K562 (cell line): ENCODE measurements around the gene RNLS. TPM values are rescaled to one million over a fixed set of nuclear protein-coding genes. Genes with fewer than 3 reads are reported as not detected.

Experiments used
- ATAC-seq: fragments of 200-7000 bp; cut with Tn5 transposase; 3 replicates; pipeline ENCODE4 v1.9.1; 2020; ENCODE audit warnings: moderate library complexity
- BruUV-seq: library from RNA; stranded (reverse); fragments of 400-500 nt; replicated peaks from 2 replicates; lab custom pipeline; 2021; lab: Mats Ljungman, UMichigan
- CTCF ChIA-PET: fragments of 300-600 bp; formaldehyde crosslinking; extraction: SDS; loops from one replicate; lab custom pipeline; 2021; ENCODE audit warnings: low intra/inter-chr PET ratio; lab: Yijun Ruan, JAX
- POLR2A ChIA-PET: fragments of 300-600, 350-650 bp; sonication (Branson Sonifier 250); formaldehyde crosslinking; extraction: SDS; loops from one replicate; lab custom pipeline; 2021; ENCODE audit warnings: antibody characterized with exemption, inconsistent platforms; lab: Yijun Ruan, JAX
- DNase-seq, 4 experiments: peaks; one replicate each; pipeline versions ENCODE4 v3.0.0 to v3.0.0-alpha.2; 2011 to 2018; ENCODE audit warnings: low spot score in 3 of 4, mixed read lengths in 3 of 4; ENCODE audit errors: extremely low read depth in 1 of 4
- FAIRE-seq: peaks from 2 replicates; lab custom pipeline; 2011; peaks lifted over from hg19 to GRCh38; lab: Jason Lieb, UNC
- H2AFZ ChIP-seq: 2 replicates; pipeline ENCODE4 v1.6.0; 2011; ENCODE audit warnings: low read depth, low read length, control low read depth, inconsistent platforms
- H3K27ac ChIP-seq: fragments of 200-600 bp; 3 replicates; pipeline ENCODE4 v1.8.0; 2011; ENCODE audit warnings: low read depth, mild to moderate bottlenecking, control low read depth, inconsistent platforms, low read length, moderate library complexity, mixed read lengths; ENCODE audit errors: extremely low read depth
- H3K27me3 ChIP-seq, 2 experiments: fragments of 300-600 bp in 1 of 2; 2 replicates in 1 of 2; 3 replicates in 1 of 2; pipeline versions ENCODE4 v1.6.0 to v1.8.0; 2011; ENCODE audit warnings: inconsistent platforms in 2 of 2, low read length in 2 of 2, mild to moderate bottlenecking in 1 of 2, mixed read lengths in 1 of 2, moderate library complexity in 1 of 2; ENCODE audit not compliant: control insufficient read depth in 2 of 2, insufficient read depth in 2 of 2
- H3K36me3 ChIP-seq: fragments of 300-600 bp; 3 replicates; pipeline ENCODE4 v1.8.0; 2011; ENCODE audit warnings: mild to moderate bottlenecking, low read length, inconsistent platforms; ENCODE audit not compliant: control insufficient read depth, insufficient read depth
- H3K4me1 ChIP-seq, 2 experiments: fragments of 200-600 bp in 1 of 2; replicated peaks in 1 of 2; 2 replicates in 1 of 2; 3 replicates in 1 of 2; pipeline versions ENCODE4 v1.5.1 to v1.8.0; 2011; ENCODE audit warnings: inconsistent platforms in 2 of 2, low read length in 2 of 2, mild to moderate bottlenecking in 1 of 2, mixed read lengths in 1 of 2, moderate library complexity in 1 of 2; ENCODE audit not compliant: control insufficient read depth in 2 of 2, insufficient read depth in 2 of 2
- H3K4me2 ChIP-seq: 2 replicates; pipeline ENCODE4 v1.6.1; 2011; ENCODE audit warnings: low read length, control low read depth, inconsistent platforms, mixed read lengths; ENCODE audit not compliant: insufficient read depth
- H3K4me3 ChIP-seq: fragments of 200-600 bp; sonication (generic), shearing (Covaris generic); 2 replicates; pipeline ENCODE4 v1.5.1; 2016; ENCODE audit warnings: control low read depth, inconsistent platforms
- H3K79me2 ChIP-seq: fragments of 200-600 bp; 3 replicates; pipeline ENCODE4 v1.8.0; 2011; ENCODE audit warnings: low read length, inconsistent platforms; ENCODE audit not compliant: control insufficient read depth, insufficient read depth
- H3K9ac ChIP-seq, 2 experiments: 2 replicates each; pipeline versions ENCODE4 v1.6.0 to v1.6.1; 2011; ENCODE audit warnings: low read depth in 2 of 2, low read length in 2 of 2, control low read depth in 1 of 2, inconsistent platforms in 1 of 2, mild to moderate bottlenecking in 1 of 2, mixed read lengths in 1 of 2; ENCODE audit not compliant: insufficient read depth in 1 of 2
- H3K9me1 ChIP-seq: one replicate; pipeline ENCODE4 v1.6.0; 2011; ENCODE audit warnings: inconsistent platforms, mild to moderate bottlenecking, low read length, moderate library complexity; ENCODE audit not compliant: control insufficient read depth, insufficient read depth
- H3K9me3 ChIP-seq: replicated peaks from 2 replicates; pipeline ENCODE4 v1.5.1; 2011; ENCODE audit warnings: low read depth, low read length, inconsistent platforms; ENCODE audit not compliant: control insufficient read depth, insufficient read depth
- H4K20me1 ChIP-seq: replicated peaks from 2 replicates; pipeline ENCODE4 v1.6.1; 2011; ENCODE audit warnings: low read length, inconsistent platforms, mixed read lengths; ENCODE audit not compliant: control insufficient read depth, insufficient read depth
- BRD9 ChIP-seq: fragments of 450-650 bp; IDR thresholded peaks from 2 replicates; pipeline ENCODE4 v1.6.1; 2018; ENCODE audit warnings: low read depth; ENCODE audit not compliant: partially characterized antibody
- CBFA2T3 ChIP-seq: fragments of 450-650 bp; IDR thresholded peaks from 2 replicates; pipeline ENCODE4 v1.6.1; 2017
- CHD2 ChIP-seq: IDR thresholded peaks from 2 replicates; pipeline ENCODE4 v1.6.1; 2011; ENCODE audit warnings: low read depth, low read length
- DPF2 ChIP-seq: fragments of 450-650 bp; IDR thresholded peaks from 2 replicates; pipeline ENCODE4 v1.6.1; 2016
- GABPB2 ChIP-seq: fragments of 250-450 bp; sonication (Bioruptor Pico); conservative IDR thresholded peaks from 2 replicates; pipeline ENCODE4 v1.5.1; 2021; ENCODE audit warnings: mild to moderate bottlenecking
- KHSRP ChIP-seq: fragments of 450-650 bp; IDR thresholded peaks from 2 replicates; pipeline ENCODE4 v1.6.1; 2017
- LEF1 ChIP-seq: fragments of 450-650 bp; IDR thresholded peaks from 2 replicates; pipeline ENCODE4 v1.6.1; 2016; ENCODE audit warnings: mild to moderate bottlenecking
- PPARD ChIP-seq: fragments of 250-450 bp; sonication (Bioruptor Pico); IDR thresholded peaks from 2 replicates; pipeline ENCODE4 v1.8.0; 2022; ENCODE audit warnings: inconsistent platforms, mild to moderate bottlenecking, moderate library complexity
- SMAD2 ChIP-seq: fragments of 150-350 bp; IDR thresholded peaks from 2 replicates; pipeline ENCODE4 v1.6.1; 2014; ENCODE audit warnings: low read depth, mild to moderate bottlenecking, low read length
- SMC3 ChIP-seq: conservative IDR thresholded peaks from 2 replicates; pipeline ENCODE4 v1.6.1; 2011; ENCODE audit warnings: low read depth, low read length, improper control_type of control experiment; ENCODE audit not compliant: insufficient read depth
- ZC3H4 ChIP-seq: sonication (generic); formaldehyde crosslinking; IDR thresholded peaks from 2 replicates; pipeline ENCODE4 v1.9.0; 2021; ENCODE audit warnings: missing genetic modification reagents, borderline replicate concordance
- ZNF184 ChIP-seq: sonication (generic); formaldehyde crosslinking; IDR thresholded peaks from 2 replicates; pipeline ENCODE4 v1.5.0; 2020; ENCODE audit warnings: missing genetic modification reagents
- ZNF431 ChIP-seq: sonication (generic); formaldehyde crosslinking; IDR thresholded peaks from 2 replicates; pipeline ENCODE4 v1.8.0; 2022; ENCODE audit warnings: mild to moderate bottlenecking, missing genetic modification reagents
- WGBS: fragments of 100-300 bp; shearing (Covaris generic); methylation state at CpG from one replicate; pipeline ENCODE4 v1.1.6; 2016; ENCODE audit warnings: low coverage, mixed read lengths; ENCODE audit not compliant: insufficient coverage; ENCODE audit errors: missing lambda C conversion rate; 5-methylcytosine and 5-hydroxymethylcytosine counted together
- in situ Hi-C: fragments of 300-500 bp; cut with MboI; formaldehyde crosslinking; loops from 4 replicates; pipeline ENCODE4 v1.15.0; 2018; ENCODE audit warnings: inconsistent platforms, mixed read lengths
- intact Hi-C: fragments of 100-400 bp; cut with micrococcal nuclease; formaldehyde crosslinking; loops from 2 replicates; pipeline ENCODE4 v1.14.2; 2022
- polyA plus RNA-seq, 8 experiments: library from polyadenylated mRNA; depleted of rRNA in 4 of 8; stranded (reverse) in 5 of 8; unstranded in 3 of 8; fragments of >200 nt; fragmentation: Nextera tagmentation in 2 of 8; fragmentation: Illumina TruSeq in 1 of 8; extraction: Ambion mirVana in 2 of 8; extraction: Trizol in 1 of 8; gene quantifications; 2 replicates each; pipeline versions ENCODE4 v1.2.1 to v1.2.3, GENCODE V29; 2011 to 2014; ENCODE audit warnings: inconsistent platforms in 1 of 8, missing spikeins in 1 of 8
- total RNA-seq, 7 experiments: library from RNA; depleted of rRNA in 6 of 7; stranded (reverse); fragments of >200 nt in 6 of 7; fragmentation: Illumina TruSeq in 2 of 7; extraction: Trizol in 2 of 7; gene quantifications; 2 replicates each; pipeline versions ENCODE4 v1.2.1 to v1.2.3, GENCODE V29; 2011 to 2021; ENCODE audit warnings: low replicate concordance in 1 of 7
- TF ChIP-seq, protein P1 (sequence below): fragments of 250-450 bp; sonication (Bioruptor Pico); IDR thresholded peaks from 2 replicates; pipeline ENCODE4 v1.4.0; 2020; ENCODE audit warnings: mild to moderate bottlenecking, moderate library complexity, borderline replicate concordance
- TF ChIP-seq, protein P2 (sequence below): fragments of 450-650 bp; IDR thresholded peaks from one replicate; pipeline ENCODE4 v1.6.1; 2018; ENCODE audit warnings: mild to moderate bottlenecking, moderate library complexity; ENCODE audit not compliant: partially characterized antibody
- TF ChIP-seq, protein P3 (sequence below): sonication (generic); formaldehyde crosslinking; IDR thresholded peaks from 2 replicates; pipeline ENCODE4 v1.8.1; 2023; ENCODE audit warnings: mild to moderate bottlenecking, missing genetic modification reagents, moderate library complexity
- TF ChIP-seq, protein P4 (sequence below): fragments of 250-450 bp; sonication (Bioruptor Pico); IDR thresholded peaks from 2 replicates; pipeline ENCODE4 v1.9.0; 2021; ENCODE audit warnings: mild to moderate bottlenecking

RNLS gene
- total and polyA plus RNA-seq, 9 of the 15 experiments (the other 6 are each of a cell fraction or from before 2014, with no cell fraction given): 0.14 to 0.72 (median 0.41) TPM; not detected in 3

DNA sequence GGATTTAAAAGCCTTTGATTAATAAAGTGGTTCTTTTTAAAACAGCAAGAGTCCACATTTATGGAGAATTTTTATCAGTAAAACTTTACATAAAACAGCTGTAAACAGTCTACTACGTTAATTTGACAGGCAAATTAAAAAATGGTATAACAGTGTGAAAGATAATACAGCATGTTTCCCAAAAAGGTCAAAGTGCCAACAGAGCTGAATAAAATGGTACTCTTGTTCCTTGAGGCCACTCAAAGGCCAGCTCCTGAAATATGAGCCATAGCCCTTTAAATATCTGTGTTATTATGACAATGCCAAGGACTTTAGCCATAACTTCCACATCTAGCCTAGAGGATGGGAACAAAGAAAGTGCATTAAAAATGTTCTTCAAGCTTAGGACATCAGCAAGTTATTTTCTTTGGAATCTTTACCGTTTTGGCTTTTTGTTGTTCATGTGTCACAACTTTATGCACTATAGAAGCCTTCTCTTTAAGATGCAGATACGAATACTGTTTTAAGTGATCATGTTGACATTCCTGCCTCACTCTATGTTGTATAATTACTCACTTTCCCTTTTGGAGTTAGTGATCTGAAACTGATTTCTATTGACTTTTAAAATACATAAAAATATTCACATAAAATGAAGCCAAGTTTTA lies 165.6 kb downstream of the RNLS start:
- Histone ChIP-seq H3K9ac (no peak overlapping the region), H3K27me3 (no peaks in the 10 kb centered on the region), H4K20me1 (no peaks in the 10 kb centered on the region), H3K4me2 (no peak overlapping the region), H3K79me2 (no peaks in the 10 kb centered on the region), H3K4me1 (no peaks in the 10 kb centered on the region), H3K4me3 (no peak overlapping the region), H3K9me1 (no peaks in the 10 kb centered on the region), H3K36me3 (no peaks in the 10 kb centered on the region), H3K9me3 (no peaks in the 10 kb centered on the region), H3K27ac (no peak overlapping the region), H2AFZ (no peak overlapping the region)
- WGBS: 0% methylated on average over 3 of the region's 3 CpGs
- DNase-seq: no peak
- in situ Hi-C loops: no loop called here
- no TSS peak for BruUV-seq
- no peak for ATAC-seq
- CTCF ChIA-PET: no interaction called here
- intact Hi-C loops: no loop called here
- no peak for FAIRE-seq
- POLR2A ChIA-PET: no interaction called here
- TF ChIP-seq SMAD2: no peak
- TF ChIP-seq, protein P1, sequence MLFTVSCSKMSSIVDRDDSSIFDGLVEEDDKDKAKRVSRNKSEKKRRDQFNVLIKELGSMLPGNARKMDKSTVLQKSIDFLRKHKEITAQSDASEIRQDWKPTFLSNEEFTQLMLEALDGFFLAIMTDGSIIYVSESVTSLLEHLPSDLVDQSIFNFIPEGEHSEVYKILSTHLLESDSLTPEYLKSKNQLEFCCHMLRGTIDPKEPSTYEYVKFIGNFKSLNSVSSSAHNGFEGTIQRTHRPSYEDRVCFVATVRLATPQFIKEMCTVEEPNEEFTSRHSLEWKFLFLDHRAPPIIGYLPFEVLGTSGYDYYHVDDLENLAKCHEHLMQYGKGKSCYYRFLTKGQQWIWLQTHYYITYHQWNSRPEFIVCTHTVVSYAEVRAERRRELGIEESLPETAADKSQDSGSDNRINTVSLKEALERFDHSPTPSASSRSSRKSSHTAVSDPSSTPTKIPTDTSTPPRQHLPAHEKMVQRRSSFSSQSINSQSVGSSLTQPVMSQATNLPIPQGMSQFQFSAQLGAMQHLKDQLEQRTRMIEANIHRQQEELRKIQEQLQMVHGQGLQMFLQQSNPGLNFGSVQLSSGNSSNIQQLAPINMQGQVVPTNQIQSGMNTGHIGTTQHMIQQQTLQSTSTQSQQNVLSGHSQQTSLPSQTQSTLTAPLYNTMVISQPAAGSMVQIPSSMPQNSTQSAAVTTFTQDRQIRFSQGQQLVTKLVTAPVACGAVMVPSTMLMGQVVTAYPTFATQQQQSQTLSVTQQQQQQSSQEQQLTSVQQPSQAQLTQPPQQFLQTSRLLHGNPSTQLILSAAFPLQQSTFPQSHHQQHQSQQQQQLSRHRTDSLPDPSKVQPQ: no peak
- TF ChIP-seq DPF2: no peak
- TF ChIP-seq LEF1: no peak
- TF ChIP-seq, protein P2, sequence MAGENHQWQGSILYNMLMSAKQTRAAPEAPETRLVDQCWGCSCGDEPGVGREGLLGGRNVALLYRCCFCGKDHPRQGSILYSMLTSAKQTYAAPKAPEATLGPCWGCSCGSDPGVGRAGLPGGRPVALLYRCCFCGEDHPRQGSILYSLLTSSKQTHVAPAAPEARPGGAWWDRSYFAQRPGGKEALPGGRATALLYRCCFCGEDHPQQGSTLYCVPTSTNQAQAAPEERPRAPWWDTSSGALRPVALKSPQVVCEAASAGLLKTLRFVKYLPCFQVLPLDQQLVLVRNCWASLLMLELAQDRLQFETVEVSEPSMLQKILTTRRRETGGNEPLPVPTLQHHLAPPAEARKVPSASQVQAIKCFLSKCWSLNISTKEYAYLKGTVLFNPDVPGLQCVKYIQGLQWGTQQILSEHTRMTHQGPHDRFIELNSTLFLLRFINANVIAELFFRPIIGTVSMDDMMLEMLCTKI: no peak
- TF ChIP-seq, protein P3, sequence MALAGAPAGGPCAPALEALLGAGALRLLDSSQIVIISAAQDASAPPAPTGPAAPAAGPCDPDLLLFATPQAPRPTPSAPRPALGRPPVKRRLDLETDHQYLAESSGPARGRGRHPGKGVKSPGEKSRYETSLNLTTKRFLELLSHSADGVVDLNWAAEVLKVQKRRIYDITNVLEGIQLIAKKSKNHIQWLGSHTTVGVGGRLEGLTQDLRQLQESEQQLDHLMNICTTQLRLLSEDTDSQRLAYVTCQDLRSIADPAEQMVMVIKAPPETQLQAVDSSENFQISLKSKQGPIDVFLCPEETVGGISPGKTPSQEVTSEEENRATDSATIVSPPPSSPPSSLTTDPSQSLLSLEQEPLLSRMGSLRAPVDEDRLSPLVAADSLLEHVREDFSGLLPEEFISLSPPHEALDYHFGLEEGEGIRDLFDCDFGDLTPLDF (CRISPR knock-in tag): no peak
- no peak for TF ChIP-seq BRD9
- no peak for TF ChIP-seq KHSRP
- TF ChIP-seq SMC3: no peak
- TF ChIP-seq CHD2: no peak
- TF ChIP-seq, protein P4, sequence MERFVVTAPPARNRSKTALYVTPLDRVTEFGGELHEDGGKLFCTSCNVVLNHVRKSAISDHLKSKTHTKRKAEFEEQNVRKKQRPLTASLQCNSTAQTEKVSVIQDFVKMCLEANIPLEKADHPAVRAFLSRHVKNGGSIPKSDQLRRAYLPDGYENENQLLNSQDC (CRISPR knock-in tag): no peak
- TF ChIP-seq PPARD: no peak
- TF ChIP-seq ZNF431 (CRISPR knock-in tag): no peak
- TF ChIP-seq ZNF184: no peak
- no peak for TF ChIP-seq CBFA2T3
- TF ChIP-seq GABPB2 (CRISPR knock-in tag): no peak
- TF ChIP-seq ZC3H4 (CRISPR knock-in tag): no peak
